ENCODE measurements around the gene ETV6. TPM values are rescaled to one million over a fixed set of nuclear protein-coding genes. Genes with fewer than 3 reads are reported as not detected.

Gene ETV6
- polyA plus RNA-seq, 3 donors = 6.8 to 45.1 (median 11.7) TPM

DNA sequence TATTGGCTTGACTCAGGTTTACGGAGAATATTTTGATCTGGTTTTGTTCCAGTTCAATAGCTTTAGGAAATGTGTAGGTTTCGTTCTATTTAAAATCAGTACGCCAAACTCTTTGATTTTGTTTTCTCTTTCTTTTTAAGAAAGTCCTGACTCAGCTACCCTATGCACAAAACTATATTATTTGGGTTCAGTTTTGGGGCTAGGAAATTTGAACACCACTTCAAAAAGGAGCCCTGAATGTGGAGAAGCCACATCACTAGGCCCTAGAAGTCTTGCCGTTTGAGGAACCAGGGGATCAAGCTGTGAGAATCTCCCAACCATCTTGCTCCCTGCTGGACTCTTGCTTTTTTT lies 253.0 kb downstream of the ETV6 start:
- Histone ChIP-seq H3K79me2 (ENCODE audit: insufficient read depth, low read length) (no peaks in the 10 kb centered on the region), H3K9ac (ENCODE audit: insufficient read depth, low read length, poor library complexity, severe bottlenecking) (no peak overlapping the region), H3K36me3 (replicated peaks in 1 of 2; ENCODE audit: control insufficient read depth in 1 of 2, insufficient read depth in 2 of 2, low read length in 2 of 2) (no peaks in the 10 kb centered on the region), H3K27ac (ENCODE audit: low read depth in 1 of 2, low read length in 2 of 2) (no peak overlapping the region), H3K27me3 (ENCODE audit: control insufficient read depth in 2 of 2, insufficient read depth in 2 of 2, low read length in 2 of 2) (no peaks in the 10 kb centered on the region), H3K4me1 (ENCODE audit: control insufficient read depth in 1 of 2, insufficient read depth in 2 of 2, low read length in 2 of 2) (no peaks in the 10 kb centered on the region), H3K9me3 (replicated peaks in 1 of 2; ENCODE audit: control insufficient read depth in 1 of 2, insufficient read depth in 1 of 2, low read length in 2 of 2) (peaks cover 0 to 3% of the 10 kb centered on the region in 2 donors), H3K4me2 (replicated peaks; ENCODE audit: extremely low read depth, low read length, poor library complexity, severe bottlenecking) (no peak overlapping the region), H2AFZ (ENCODE audit: insufficient read depth, low read depth, low read length, poor library complexity, severe bottlenecking) (no peak overlapping the region), H3K4me3 (replicated peaks in 1 of 3; ENCODE audit: low read depth in 2 of 3, low read length in 3 of 3) (no peak overlapping the region), H4K20me1 (ENCODE audit: insufficient read depth, low read length) (no peaks in the 10 kb centered on the region)
- Mint-ChIP-seq H3K27me3 (ENCODE audit: low read depth in 3 of 3) (peaks cover 0 to 1% (median 0%) of the 10 kb centered on the region in 3 donors), H3K4me3 (no peak overlapping the region), H3K4me1 (no peaks in the 10 kb centered on the region), H3K9me3 (peaks cover 3 to 9% (median 7%) of the 10 kb centered on the region in 7 donors), H3K36me3 (peaks cover 0 to 1% of the 10 kb centered on the region in 2 donors), H3K27ac (no peak overlapping the region)
- intact Hi-C loops (cut with micrococcal nuclease) = no loop called here
- TF ChIP-seq, protein P1, sequence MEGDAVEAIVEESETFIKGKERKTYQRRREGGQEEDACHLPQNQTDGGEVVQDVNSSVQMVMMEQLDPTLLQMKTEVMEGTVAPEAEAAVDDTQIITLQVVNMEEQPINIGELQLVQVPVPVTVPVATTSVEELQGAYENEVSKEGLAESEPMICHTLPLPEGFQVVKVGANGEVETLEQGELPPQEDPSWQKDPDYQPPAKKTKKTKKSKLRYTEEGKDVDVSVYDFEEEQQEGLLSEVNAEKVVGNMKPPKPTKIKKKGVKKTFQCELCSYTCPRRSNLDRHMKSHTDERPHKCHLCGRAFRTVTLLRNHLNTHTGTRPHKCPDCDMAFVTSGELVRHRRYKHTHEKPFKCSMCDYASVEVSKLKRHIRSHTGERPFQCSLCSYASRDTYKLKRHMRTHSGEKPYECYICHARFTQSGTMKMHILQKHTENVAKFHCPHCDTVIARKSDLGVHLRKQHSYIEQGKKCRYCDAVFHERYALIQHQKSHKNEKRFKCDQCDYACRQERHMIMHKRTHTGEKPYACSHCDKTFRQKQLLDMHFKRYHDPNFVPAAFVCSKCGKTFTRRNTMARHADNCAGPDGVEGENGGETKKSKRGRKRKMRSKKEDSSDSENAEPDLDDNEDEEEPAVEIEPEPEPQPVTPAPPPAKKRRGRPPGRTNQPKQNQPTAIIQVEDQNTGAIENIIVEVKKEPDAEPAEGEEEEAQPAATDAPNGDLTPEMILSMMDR (IDR thresholded peaks at IDR 0.05) = no peak
- DNase-seq = no peak
- whole genome bisulfite sequencing (ENCODE audit: insufficient coverage) = 90% methylated on average over 1 of the region's 4 CpGs

DNA sequence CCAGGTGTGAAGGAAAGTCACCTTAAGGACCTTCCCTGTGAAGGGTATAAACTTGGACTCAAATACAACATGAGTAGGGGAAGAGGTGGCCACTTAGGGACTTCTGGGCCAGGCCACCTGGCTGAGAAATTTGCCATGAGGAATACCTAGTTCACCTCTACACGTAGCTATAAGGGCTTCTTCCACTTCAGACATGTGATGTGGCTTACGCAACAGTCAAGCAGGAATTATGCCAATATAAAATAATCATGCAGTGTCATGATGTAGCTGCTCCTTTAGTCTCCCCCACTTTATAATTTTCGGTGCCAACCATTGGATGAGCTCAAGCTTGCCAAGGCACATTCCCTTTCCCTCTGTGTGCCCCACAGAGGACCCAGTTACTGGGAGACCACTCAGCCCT lies 254.7 kb downstream of the ETV6 start:
- Histone ChIP-seq H3K27ac (ENCODE audit: low read depth in 1 of 2, low read length in 2 of 2) (no peak overlapping the region), H3K79me2 (ENCODE audit: insufficient read depth, low read length) (no peaks in the 10 kb centered on the region), H3K4me2 (replicated peaks; ENCODE audit: extremely low read depth, low read length, poor library complexity, severe bottlenecking) (no peak overlapping the region), H3K4me3 (replicated peaks in 1 of 3; ENCODE audit: low read depth in 2 of 3, low read length in 3 of 3) (no peak overlapping the region), H3K9ac (ENCODE audit: insufficient read depth, low read length, poor library complexity, severe bottlenecking) (no peak overlapping the region), H3K9me3 (replicated peaks in 1 of 2; ENCODE audit: control insufficient read depth in 1 of 2, insufficient read depth in 1 of 2, low read length in 2 of 2) (peaks cover 3 to 7% of the 10 kb centered on the region in 2 donors), H4K20me1 (ENCODE audit: insufficient read depth, low read length) (no peaks in the 10 kb centered on the region), H3K36me3 (replicated peaks in 1 of 2; ENCODE audit: control insufficient read depth in 1 of 2, insufficient read depth in 2 of 2, low read length in 2 of 2) (no peaks in the 10 kb centered on the region), H2AFZ (ENCODE audit: insufficient read depth, low read depth, low read length, poor library complexity, severe bottlenecking) (no peak overlapping the region), H3K4me1 (ENCODE audit: control insufficient read depth in 1 of 2, insufficient read depth in 2 of 2, low read length in 2 of 2) (no peaks in the 10 kb centered on the region), H3K27me3 (ENCODE audit: control insufficient read depth in 2 of 2, insufficient read depth in 2 of 2, low read length in 2 of 2) (no peaks in the 10 kb centered on the region)
- Mint-ChIP-seq H3K4me3 (no peak overlapping the region), H3K27me3 (ENCODE audit: low read depth in 3 of 3) (peaks cover 0 to 1% (median 0%) of the 10 kb centered on the region in 3 donors), H3K9me3 (peaks cover 14 to 18% (median 17%) of the 10 kb centered on the region in 7 donors), H3K36me3 (peaks cover under 1 to 1% of the 10 kb centered on the region in 2 donors), H3K4me1 (no peaks in the 10 kb centered on the region), H3K27ac (no peak overlapping the region)
- intact Hi-C loops (cut with micrococcal nuclease) = no loop called here
- 71% methylated on average over 1 of the region's 3 CpGs for WGBS (ENCODE audit: insufficient coverage)
- TF ChIP-seq, protein P1 (IDR thresholded peaks at IDR 0.05) = no peak
- no peak for DNase-seq

Measured in CD14-positive monocyte (primary cell).